ENCODE data around the gene SMG5.
"Not testable (repeated sequence)": the region's sequence is repeated elsewhere in the genome, so short reads cannot be mapped to it uniquely, and the experiment has no call there.

DNA sequence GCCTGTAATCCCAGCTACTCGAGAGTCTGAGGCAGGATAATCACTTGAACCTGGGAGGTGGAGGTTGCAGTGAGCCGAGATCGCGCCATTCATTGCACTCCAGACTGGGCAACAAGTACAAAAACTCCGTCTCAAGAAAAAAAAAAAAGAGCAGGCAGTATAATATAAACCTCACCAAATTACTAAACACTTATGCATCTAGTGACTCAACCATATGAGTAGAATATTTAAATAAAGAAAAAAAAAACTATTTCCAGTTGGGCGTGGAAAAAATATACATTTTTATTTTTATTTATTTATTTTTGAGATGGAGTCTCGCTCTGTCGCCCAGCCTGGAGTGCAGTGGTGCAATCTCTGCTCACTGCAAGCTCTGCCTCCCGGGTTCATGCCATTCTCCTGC lies 40.6 kb upstream of the SMG5 start:
- TF ChIP-seq CTCF (conservative IDR thresholded peaks at IDR 0.05 in 1 of 2, IDR thresholded peaks at IDR 0.05 in 1 of 2; ENCODE audit: low read depth in 1 of 2, low read length in 2 of 2); EZH2 (IDR thresholded peaks at IDR 0.05; ENCODE audit: low read length, missing control alignments): not testable (repeated sequence)
